Right renal pelvis (tissue), 4 donors: Measurements from ENCODE around the gene TBL1X. TPM values are rescaled to one million over a fixed set of nuclear protein-coding genes. Genes with fewer than 3 reads are reported as not detected.
"Not testable (repeated sequence)": the region's sequence is repeated elsewhere in the genome, so short reads cannot be mapped to it uniquely, and the experiment has no call there.

ENCODE experiments used
- DNase-seq, 4 donors: peaks; one replicate each; pipeline ENCODE4 v3.0.0-alpha.2; 2013; ENCODE audit warnings: low read depth in 4 of 4, low spot score in 3 of 4, missing footprints in 1 of 4
- polyA plus RNA-seq, 4 donors: library from polyadenylated mRNA; unstranded; fragments of 120-200 nt; gene quantifications; one replicate each; pipeline ENCODE4 v1.2.1, GENCODE V29; 2013; ENCODE audit not compliant: insufficient read length in 4 of 4

TBL1X gene
- polyA plus RNA-seq, 4 donors = 25.1 to 26.8 (median 26.3) TPM

GRCh38 chrX:9458516-9459078 is 6.3 kb upstream of the TBL1X start:
- DNase-seq = no peak

DNA sequence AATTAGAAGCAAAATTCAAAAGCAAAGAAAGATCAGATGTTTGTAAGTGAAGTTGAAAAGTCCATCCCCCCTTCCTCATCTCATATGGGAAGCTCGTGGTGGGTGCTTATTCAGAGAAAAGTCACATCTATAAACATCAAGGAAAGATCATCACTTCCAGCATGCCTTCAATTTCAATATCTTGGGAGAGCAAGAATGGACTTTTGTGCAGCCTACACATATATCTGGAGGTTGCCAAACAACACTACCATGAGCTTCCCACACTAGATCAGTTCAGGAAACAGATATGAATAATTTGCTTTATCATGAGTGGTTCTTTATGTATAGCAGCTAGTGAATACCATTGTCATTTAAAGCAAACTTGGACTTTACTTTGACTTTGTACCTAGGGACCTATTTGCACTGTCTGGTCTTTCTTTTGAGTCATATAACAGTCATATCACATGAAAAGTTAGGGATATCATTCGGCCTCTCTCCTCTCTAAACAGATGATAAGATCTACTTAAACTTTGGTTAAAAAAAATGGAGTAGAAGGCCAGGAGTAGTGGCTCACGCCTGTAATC is 5.6 kb upstream of the TBL1X start:
- DNase-seq = no peak

DNA sequence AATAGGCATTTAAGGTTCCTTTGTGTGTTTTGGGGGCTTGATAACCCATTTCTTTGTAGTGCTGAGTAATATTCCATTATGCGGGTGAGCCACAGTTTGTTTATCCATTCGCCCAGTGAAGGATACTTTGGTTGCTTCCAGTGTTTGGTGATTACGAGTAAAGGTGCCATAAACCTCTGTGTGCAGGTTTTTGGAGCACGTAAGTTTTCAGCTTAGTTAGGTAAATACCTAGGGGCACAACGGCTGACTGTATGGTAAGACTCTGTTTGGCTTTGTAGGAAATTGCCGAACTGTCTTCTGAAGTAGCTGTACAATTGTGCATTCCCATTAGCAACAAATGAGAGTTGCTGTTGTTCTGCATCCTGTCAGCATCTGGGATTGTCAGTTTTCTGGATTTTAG is 3.8 kb upstream of the TBL1X start:
- DNase-seq = no peak

GRCh38 chrX:9462456-9462855 is 2.4 kb upstream of the TBL1X start:
- DNase-seq = no peak

GRCh38 chrX:9465380-9466123 is 694 bp downstream of the TBL1X start:
- DNase-seq = no peak

GRCh38 chrX:9466124-9466495 is 1.3 kb downstream of the TBL1X start:
- DNase-seq = no peak

GRCh38 chrX:9466736-9467135 is 1.9 kb downstream of the TBL1X start:
- no peak for DNase-seq

GRCh38 chrX:9467146-9467545 is 2.3 kb downstream of the TBL1X start:
- no peak for DNase-seq

- no peak for DNase-seq
Observed at GRCh38 chrX:9467751-9468150, 2.9 kb downstream of the TBL1X start.

DNA sequence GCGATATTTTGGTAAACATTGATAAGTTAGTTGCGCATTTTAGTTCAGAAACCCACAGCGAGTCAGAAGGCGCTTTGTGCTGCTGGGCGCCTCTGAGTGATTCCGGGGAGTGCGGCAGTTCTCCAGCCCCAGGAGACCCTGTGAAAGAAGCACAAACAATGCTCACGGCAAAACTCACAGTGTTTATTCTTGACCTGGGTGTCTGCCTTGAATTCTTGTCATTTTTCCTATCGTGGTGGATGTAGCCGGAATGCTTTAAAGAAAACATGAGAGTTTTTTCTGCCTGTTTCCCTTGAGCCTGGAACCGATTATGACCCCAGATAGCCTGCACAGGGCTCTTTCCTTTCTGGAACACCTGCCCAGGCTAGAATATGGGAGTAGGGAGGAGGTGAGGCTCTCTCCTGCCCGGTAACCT is 6.7 kb downstream of the TBL1X start:
- DNase-seq = no peak

DNA sequence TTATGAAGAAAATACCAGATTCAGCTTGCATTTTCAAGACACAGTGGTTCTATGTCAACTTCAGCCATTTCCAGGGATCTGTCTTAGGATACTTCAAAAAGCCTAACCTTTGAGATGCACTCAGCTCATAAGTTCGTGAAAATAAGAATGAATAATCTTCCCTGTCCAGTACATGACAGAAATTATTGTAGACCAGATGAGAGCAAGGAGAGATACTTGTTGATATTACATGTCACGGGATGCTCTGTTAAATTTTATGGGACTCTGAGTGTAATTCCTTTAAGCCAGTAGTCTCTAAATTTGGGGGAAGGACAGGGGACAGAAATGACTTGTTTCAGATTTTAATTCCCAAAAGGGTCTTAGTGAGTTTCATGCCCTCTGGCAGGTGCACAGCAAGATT is 8.8 kb downstream of the TBL1X start:
- DNase-seq = no peak

DNA sequence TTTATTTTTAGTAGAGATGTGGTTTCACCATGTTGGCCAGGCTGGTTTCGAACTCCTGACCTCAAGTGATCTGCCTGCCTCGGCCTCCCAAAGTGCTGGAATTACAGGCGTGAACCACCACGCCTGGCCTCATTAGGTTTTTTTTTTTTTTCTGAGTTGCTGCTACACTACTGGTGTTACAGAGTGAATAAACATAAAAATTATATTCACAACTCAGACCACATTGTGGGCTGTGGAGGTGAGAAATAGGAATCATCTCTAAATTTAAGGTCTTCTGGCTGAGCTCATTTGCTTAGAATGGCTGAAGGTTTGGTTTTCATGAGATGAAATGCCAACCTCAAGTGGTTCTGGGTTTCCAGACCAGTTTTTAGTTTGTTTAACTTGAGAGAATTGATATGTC is 10.6 kb downstream of the TBL1X start:
- not testable (repeated sequence) for DNase-seq

GRCh38 chrX:9475984-9476383 is 11.1 kb downstream of the TBL1X start:
- no peak for DNase-seq

DNA sequence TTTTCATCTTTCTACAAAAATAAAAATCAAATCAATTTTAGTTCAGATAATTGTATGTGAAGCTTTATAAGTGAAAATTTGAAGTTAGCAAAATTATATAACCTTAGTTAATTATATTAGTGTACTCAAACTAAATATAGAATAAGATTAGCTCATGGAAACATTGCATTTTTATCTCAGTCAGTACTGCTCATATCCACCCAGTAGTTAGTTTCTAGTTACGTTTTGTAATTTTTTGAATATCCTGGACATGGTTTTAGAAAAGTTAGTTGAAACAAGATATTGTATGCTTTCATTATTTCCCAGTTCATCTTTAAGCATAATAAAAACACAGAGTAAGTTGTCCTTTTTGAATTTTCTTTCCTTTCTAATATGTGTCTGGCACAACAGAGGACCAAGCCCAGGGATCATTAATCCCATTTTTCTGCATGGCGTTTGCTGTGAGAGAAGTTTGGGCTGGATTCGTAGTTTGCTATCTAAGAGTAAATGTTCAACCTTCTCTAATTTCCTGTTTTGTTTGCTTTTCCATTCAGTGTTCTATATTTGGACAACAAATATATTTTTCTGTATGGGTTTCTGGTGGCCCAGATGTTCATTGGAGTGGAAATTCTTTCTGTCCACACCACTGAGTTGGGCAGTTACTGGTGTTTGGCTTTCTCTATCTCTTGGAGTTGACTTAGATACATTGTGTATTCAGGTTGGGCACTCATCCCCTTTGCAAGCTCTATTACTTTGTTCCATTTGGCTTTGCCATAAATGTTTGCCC is 12.1 kb downstream of the TBL1X start:
- DNase-seq = no peak

DNA sequence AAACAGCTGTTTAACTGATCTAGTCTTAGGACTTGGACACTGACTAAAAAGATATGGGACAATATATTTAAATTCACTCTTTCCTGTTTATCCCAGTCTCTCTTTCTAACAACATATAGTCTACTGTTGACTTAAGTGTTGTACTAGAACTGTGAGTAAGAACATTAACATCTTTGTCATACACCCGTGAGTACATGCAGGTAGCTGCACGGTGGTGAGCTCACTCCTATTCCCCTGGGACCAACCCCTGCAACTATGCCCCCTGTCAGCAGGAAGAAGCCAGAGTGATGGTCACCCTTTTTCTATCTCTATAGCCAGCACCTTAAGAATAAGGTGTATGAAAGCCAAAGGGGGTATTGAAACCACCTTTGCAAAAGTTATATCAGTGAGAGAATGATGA is 17.6 kb downstream of the TBL1X start:
- DNase-seq = no peak

- no peak for DNase-seq
Observed at GRCh38 chrX:9482837-9483236, 18.0 kb downstream of the TBL1X start.

DNA sequence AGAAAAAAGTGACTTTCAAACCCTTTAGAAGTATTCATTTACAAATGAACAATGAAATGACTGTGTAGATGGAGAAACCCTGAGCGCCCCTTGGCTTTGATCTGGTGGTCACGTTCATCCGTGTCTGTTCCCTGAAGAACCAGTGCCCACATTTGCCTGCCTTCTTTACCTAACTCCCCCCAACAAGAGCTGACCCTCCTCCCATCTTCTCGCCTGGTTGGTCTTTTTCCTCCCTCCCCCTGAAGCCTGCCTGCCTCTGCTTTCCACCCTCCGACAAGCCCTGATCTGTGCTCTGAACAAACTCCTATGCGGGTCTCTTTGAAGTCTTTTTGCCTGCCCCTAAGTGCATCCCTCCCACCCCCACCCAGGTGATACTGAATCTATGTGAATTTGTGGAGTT is 18.5 kb downstream of the TBL1X start:
- no peak for DNase-seq

DNA sequence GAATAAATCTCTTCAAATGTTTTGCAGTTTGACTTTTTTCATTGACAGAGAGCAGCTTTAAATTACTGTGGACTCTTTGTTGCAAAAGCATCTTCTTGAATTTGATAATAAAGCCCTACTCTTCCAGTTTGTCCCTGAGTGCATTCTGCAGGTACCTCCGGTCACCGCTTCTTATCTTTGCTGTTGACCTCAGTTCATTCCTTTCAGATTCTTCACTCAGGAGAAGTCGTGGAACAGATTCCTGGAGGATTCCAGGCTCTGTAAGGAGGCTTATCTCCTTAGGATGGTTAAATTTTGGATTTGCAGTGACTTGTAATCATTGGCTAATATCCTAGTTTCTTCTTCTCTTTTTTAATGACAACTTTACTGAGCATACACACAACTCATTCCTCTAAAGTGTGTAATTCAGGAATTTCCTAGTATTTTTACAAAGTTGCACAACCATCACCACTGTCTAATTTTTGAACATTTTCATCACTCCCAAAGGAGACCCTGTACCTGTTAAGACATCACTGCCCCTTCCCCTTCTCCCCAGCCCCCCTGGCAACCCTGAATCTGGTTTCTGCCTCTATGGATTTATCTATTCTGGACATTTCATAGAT is 22.0 kb downstream of the TBL1X start:
- DNase-seq = no peak

DNA sequence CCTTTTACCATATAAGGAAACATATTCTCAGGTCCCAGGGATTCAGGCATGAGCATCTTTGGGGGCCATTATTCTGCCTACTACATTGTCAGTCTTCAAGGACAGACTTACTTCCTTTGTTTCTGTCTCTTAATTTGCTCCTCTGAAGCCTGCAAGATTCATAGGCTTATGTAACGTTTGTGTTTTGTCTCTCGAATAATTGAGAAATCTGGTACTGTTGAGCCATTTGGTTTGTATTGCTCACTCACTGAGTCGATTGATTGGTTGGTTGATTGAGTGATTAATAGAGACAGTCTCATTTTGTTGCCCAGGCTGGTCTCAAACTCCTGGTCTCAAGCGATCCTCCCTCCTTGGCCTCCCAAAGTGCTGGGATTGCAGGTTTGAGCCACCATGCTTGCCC is 23.7 kb downstream of the TBL1X start:
- no peak for DNase-seq

GRCh38 chrX:9489234-9489633 is 24.4 kb downstream of the TBL1X start:
- DNase-seq = no peak

DNA sequence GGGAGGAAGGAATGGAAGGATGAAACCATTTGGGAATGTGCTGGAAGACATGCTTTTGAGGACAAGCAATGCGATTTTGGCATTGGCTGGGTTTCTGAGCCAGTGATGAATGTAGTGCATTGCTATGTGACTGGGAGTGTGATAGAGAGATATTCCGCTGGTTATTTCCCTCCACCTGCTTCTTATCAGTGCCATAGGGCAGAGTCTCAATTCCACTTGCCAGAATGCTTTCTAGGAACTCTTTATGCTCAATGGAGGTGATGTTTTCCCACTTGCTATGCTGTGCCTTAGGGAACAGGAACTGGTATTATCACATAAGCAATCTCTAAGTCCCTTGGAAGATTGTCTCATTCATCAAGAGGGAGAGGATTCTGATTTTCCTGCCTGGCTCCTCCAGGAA is 28.0 kb downstream of the TBL1X start:
- no peak for DNase-seq
